Measurements from ENCODE around the gene PACSIN2.

PACSIN2 gene

GRCh38 chr22:42878561-42879305 lies 136.2 kb downstream of the PACSIN2 start:
- DNase-seq: no peak

- no peak for DNase-seq
Observed at GRCh38 chr22:42877597-42878340, 137.2 kb downstream of the PACSIN2 start.

GRCh38 chr22:42877158-42877557 lies 137.8 kb downstream of the PACSIN2 start:
- DNase-seq: no peak

GRCh38 chr22:42876041-42876440 lies 138.9 kb downstream of the PACSIN2 start:
- no peak for DNase-seq

GRCh38 chr22:42874010-42874409 lies 140.9 kb downstream of the PACSIN2 start:
- DNase-seq: no peak

- no peak for DNase-seq
Observed at GRCh38 chr22:42873356-42873755, 141.6 kb downstream of the PACSIN2 start.

GRCh38 chr22:42872821-42873220 lies 142.1 kb downstream of the PACSIN2 start:
- DNase-seq: no peak

- no peak for DNase-seq
Observed at GRCh38 chr22:42871146-42872050, 143.6 kb downstream of the PACSIN2 start.

GRCh38 chr22:42869888-42870480 lies 145.0 kb downstream of the PACSIN2 start:
- DNase-seq: no peak

GRCh38 chr22:42869463-42869862 lies 145.5 kb downstream of the PACSIN2 start:
- DNase-seq: no peak

GRCh38 chr22:42868751-42869251 lies 146.1 kb downstream of the PACSIN2 start:
- no peak for DNase-seq

GRCh38 chr22:42866100-42866499 lies 148.8 kb downstream of the PACSIN2 start:
- no peak for DNase-seq

- no peak for DNase-seq
Observed at GRCh38 chr22:42865536-42865935, 149.4 kb downstream of the PACSIN2 start.

GRCh38 chr22:42863349-42863961 lies 151.5 kb downstream of the PACSIN2 start:
- no peak for DNase-seq

GRCh38 chr22:42862045-42862734 lies 152.8 kb downstream of the PACSIN2 start:
- DNase-seq: no peak

GRCh38 chr22:42860968-42861367 lies 154.0 kb downstream of the PACSIN2 start:
- no peak for DNase-seq

GRCh38 chr22:42857845-42858481 lies 157.0 kb downstream of the PACSIN2 start:
- no peak for DNase-seq

GRCh38 chr22:42856865-42857704 lies 157.9 kb downstream of the PACSIN2 start, which contains the start of gene ARFGAP3:
TSS of gene ARFGAP3 (minus strand) at chr22:42857273. CDS start at chr22:42857182, 91 bp downstream.
- DNase-seq: peak; percentile 81

GRCh38 chr22:42856179-42856864 lies 158.6 kb downstream of the PACSIN2 start:
- DNase-seq: peak; percentile 38

All from NCI-H146 (cell line).